B cell (primary cell): ENCODE data around the gene FOXF1. TPM values are rescaled to one million over a fixed set of nuclear protein-coding genes. Genes with fewer than 3 reads are reported as not detected.

Source experiments
- ATAC-seq: fragments of 200-7000 bp; cut with Tn5 transposase; one replicate; pipeline ENCODE4 v1.10.0; 2021; ENCODE audit warnings: low read depth, mild to moderate bottlenecking, moderate number of reproducible peaks, moderate library complexity
- CTCF ChIA-PET: fragments of 350-600 bp; sonication (Branson Sonifier 250); formaldehyde crosslinking; loops from one replicate; lab custom pipeline; 2021; ENCODE audit warnings: antibody characterized with exemption, inconsistent platforms; lab: Charles Lee
- POLR2A ChIA-PET: fragments of 350-600 bp; sonication (Branson Sonifier 250); formaldehyde crosslinking; loops from one replicate; lab custom pipeline; 2021; ENCODE audit warnings: antibody characterized with exemption; lab: Charles Lee
- DNase-seq: peaks from one replicate; pipeline ENCODE4 v3.0.0; 2013
- H2AFZ ChIP-seq: 2 replicates; pipeline ENCODE4 v1.6.1; 2012; ENCODE audit warnings: mild to moderate bottlenecking, low read depth, low read length; ENCODE audit not compliant: insufficient read depth, poor library complexity, severe bottlenecking
- H3K27ac ChIP-seq, 2 donors: 1 replicate in 1 of 2; 2 replicates in 1 of 2; pipeline ENCODE4 v1.5.1; 2012 to 2013; ENCODE audit warnings: low read length in 2 of 2, mild to moderate bottlenecking in 2 of 2, moderate library complexity in 1 of 2
- H3K27me3 ChIP-seq, 4 experiments: fragments of 200-600 bp in 1 of 4; sonication (generic) in 1 of 4; replicated peaks in 1 of 4; 1 replicate in 2 of 4; 2 replicates in 2 of 4; pipeline versions ENCODE4 v1.6.1 to v1.7.0; 2013 to 2016; ENCODE audit warnings: low read length in 3 of 4, mild to moderate bottlenecking in 2 of 4, mixed read lengths in 1 of 4, moderate library complexity in 1 of 4; ENCODE audit not compliant: insufficient read depth in 4 of 4, control insufficient read depth in 3 of 4; ENCODE audit errors: control extremely low read depth in 1 of 4
- H3K36me3 ChIP-seq, 2 experiments: replicated peaks in 1 of 2; 1 replicate in 1 of 2; 2 replicates in 1 of 2; pipeline versions ENCODE4 v1.6.1 to v1.7.1; 2013; ENCODE audit warnings: low read length in 1 of 2; ENCODE audit not compliant: insufficient read depth in 2 of 2, control insufficient read depth in 1 of 2; ENCODE audit errors: control extremely low read depth in 1 of 2, extremely low read depth in 1 of 2
- H3K4me1 ChIP-seq, 2 donors: fragments of 200-600 bp in 1 of 2; sonication (generic) in 1 of 2; 1 replicate in 1 of 2; 2 replicates in 1 of 2; pipeline versions ENCODE4 v1.5.1 to v1.6.1; 2013 to 2017; ENCODE audit warnings: low read length in 2 of 2; ENCODE audit not compliant: control insufficient read depth in 2 of 2, insufficient read depth in 2 of 2
- H3K4me2 ChIP-seq: replicated peaks from 2 replicates; pipeline ENCODE3; 2012; ENCODE audit warnings: mild to moderate bottlenecking, low read depth, low read length; ENCODE audit not compliant: poor library complexity, severe bottlenecking
- H3K4me3 ChIP-seq, 5 experiments: fragments of 200-600 bp in 1 of 5; sonication (generic) in 1 of 5; 1 replicate in 3 of 5; 2 replicates in 2 of 5; pipeline versions ENCODE4 v1.5.1 to v1.7.0; 2011 to 2016; ENCODE audit warnings: low read length in 4 of 5, mild to moderate bottlenecking in 4 of 5, low read depth in 2 of 5, control low read depth in 1 of 5, moderate library complexity in 1 of 5; ENCODE audit not compliant: insufficient read depth in 1 of 5; ENCODE audit errors: control extremely low read depth in 1 of 5, extremely low read depth in 1 of 5
- H3K79me2 ChIP-seq: fragments of 200-600 bp; sonication (generic); one replicate; pipeline ENCODE4 v1.6.0; 2016; ENCODE audit warnings: low read length; ENCODE audit not compliant: control insufficient read depth, insufficient read depth
- H3K9ac ChIP-seq: fragments of 200-600 bp; sonication (generic); 2 replicates; pipeline ENCODE4 v1.6.1; 2017; ENCODE audit warnings: mild to moderate bottlenecking, low read length, moderate library complexity
- H3K9me3 ChIP-seq, 3 donors: one replicate each; pipeline versions ENCODE4 v1.6.1 to v1.7.1; 2013; ENCODE audit warnings: low read length in 2 of 3; ENCODE audit not compliant: control insufficient read depth in 2 of 3, insufficient read depth in 1 of 3; ENCODE audit errors: control extremely low read depth in 1 of 3
- H4K20me1 ChIP-seq: 2 replicates; pipeline ENCODE4 v1.6.0; 2012; ENCODE audit warnings: mild to moderate bottlenecking, low read length; ENCODE audit not compliant: insufficient read depth, control insufficient read depth, poor library complexity, severe bottlenecking
- H3K27ac Mint-ChIP-seq: one replicate; pipeline ENCODE4 v1.8.0; 2021; ENCODE audit warnings: mixed read lengths
- H3K27me3 Mint-ChIP-seq: one replicate; pipeline ENCODE4 v1.8.0; 2021; ENCODE audit warnings: mixed read lengths
- H3K4me1 Mint-ChIP-seq: one replicate; pipeline ENCODE4 v1.8.0; 2021; ENCODE audit warnings: mixed read lengths
- H3K4me3 Mint-ChIP-seq: one replicate; pipeline ENCODE4 v1.8.0; 2021; ENCODE audit warnings: mixed read lengths
- H3K9me3 Mint-ChIP-seq: one replicate; pipeline ENCODE4 v1.8.0; 2022; ENCODE audit warnings: mixed read lengths; ENCODE audit not compliant: insufficient read depth
- CTCF ChIP-seq: fragments of 200-600 bp; IDR thresholded peaks from one replicate; pipeline ENCODE4 v1.8.0; 2022; ENCODE audit warnings: antibody characterized with exemption, mild to moderate bottlenecking
- EZH2 ChIP-seq: IDR thresholded peaks from 2 replicates; pipeline ENCODE4 v1.6.1; 2012; ENCODE audit warnings: borderline replicate concordance, low read depth, mild to moderate bottlenecking, moderate library complexity, low read length; ENCODE audit not compliant: insufficient read depth, poor library complexity, severe bottlenecking
- WGBS: methylation state at CpG from one replicate; pipeline ENCODE4 v1.1.5; 2013; ENCODE audit warnings: missing lambda C conversion rate; ENCODE audit not compliant: insufficient coverage; 5-methylcytosine and 5-hydroxymethylcytosine counted together
- intact Hi-C: fragments of 100-400 bp; cut with micrococcal nuclease; formaldehyde crosslinking; loops from one replicate; pipeline ENCODE4 v1.10.0; 2022
- polyA plus RNA-seq: library from polyadenylated mRNA; depleted of rRNA; stranded (reverse); fragments of >200 nt; gene quantifications from 2 replicates; pipeline ENCODE4 v1.2.3, GENCODE V29; 2012
- total RNA-seq, 2 donors: library from RNA; stranded (reverse); fragments of 120-200 nt in 1 of 2; gene quantifications; 1 replicate in 1 of 2; 2 replicates in 1 of 2; pipeline versions ENCODE4 v1.2.3 to v1.2.4, GENCODE V29; 2013 to 2022

Gene FOXF1
- total and polyA plus RNA-seq, 2 donors (not counting 1 experiment from before 2014, with no cell fraction given) = not detected

- peaks cover 0 to 22% (median 2%) of the 10 kb centered on the region in 3 donors for H3K9me3 ChIP-seq
- H3K27ac Mint-ChIP-seq = no peak overlapping the region
- TF ChIP-seq CTCF = no peak
- TF ChIP-seq EZH2 = no peak
- peaks cover 25% of the 10 kb centered on the region for H3K27me3 Mint-ChIP-seq
- no peaks in the 10 kb centered on the region for H3K9me3 Mint-ChIP-seq
- WGBS = 94% methylated on average over 12 of the region's 12 CpGs
- H3K4me1 ChIP-seq = no peaks in the 10 kb centered on the region
- ATAC-seq (no peak), DNase-seq (no peak)
- no peak overlapping the region for H3K9ac ChIP-seq
- CTCF ChIA-PET = no interaction called here
- POLR2A ChIA-PET = no interaction called here
- intact Hi-C loops = no loop called here
- H3K79me2 ChIP-seq = no peaks in the 10 kb centered on the region
- no peak overlapping the region for H3K4me3 ChIP-seq
- no peak overlapping the region for H3K4me3 Mint-ChIP-seq
- H3K4me2 ChIP-seq = no peak overlapping the region
- peaks cover 0 to 2% (median 0%) of the 10 kb centered on the region in 4 experiments for H3K27me3 ChIP-seq
- H4K20me1 ChIP-seq = no peaks in the 10 kb centered on the region
- H3K36me3 ChIP-seq = no peaks in the 10 kb centered on the region
- H3K27ac ChIP-seq = no peak overlapping the region
- H2AFZ ChIP-seq = no peak overlapping the region
- no peaks in the 10 kb centered on the region for H3K4me1 Mint-ChIP-seq
Measured at GRCh38 chr16:86471896-86472295, 38.4 kb upstream of the FOXF1 start.

GRCh38 chr16:86472366-86472765 lies 38.0 kb upstream of the FOXF1 start:
- Histone ChIP-seq H3K4me3 (no peak overlapping the region), H3K9me3 (peaks cover 0 to 22% (median 2%) of the 10 kb centered on the region in 3 donors), H3K27ac (no peak overlapping the region), H3K4me1 (no peaks in the 10 kb centered on the region), H3K36me3 (no peaks in the 10 kb centered on the region), H2AFZ (no peak overlapping the region), H3K79me2 (no peaks in the 10 kb centered on the region), H4K20me1 (no peaks in the 10 kb centered on the region), H3K9ac (no peak overlapping the region), H3K27me3 (peaks cover 0 to 7% (median 1%) of the 10 kb centered on the region in 4 experiments), H3K4me2 (no peak overlapping the region)
- DNase-seq (no peak), ATAC-seq (no peak)
- ChIA-PET POLR2A (no interaction called here), CTCF (no interaction called here)
- Mint-ChIP-seq H3K4me1 (no peaks in the 10 kb centered on the region), H3K27ac (no peak overlapping the region), H3K9me3 (no peaks in the 10 kb centered on the region), H3K4me3 (no peak overlapping the region), H3K27me3 (peaks cover 29% of the 10 kb centered on the region)
- no peak for TF ChIP-seq EZH2
- TF ChIP-seq CTCF = no peak
- intact Hi-C loops = no loop called here
- WGBS = 100% methylated on average over 3 of the region's 5 CpGs
